PFSK-1 (cell line): ENCODE measurements around the gene EEPD1.

Experiments
- FOXP2 ChIP-seq: optimal IDR thresholded peaks from 2 replicates; pipeline ENCODE3; 2011; ENCODE audit warnings: borderline replicate concordance, control low read depth, inconsistent platforms; ENCODE audit not compliant: insufficient read depth; ENCODE audit errors: extremely low read length, extremely low read depth
- POLR2AphosphoS5 ChIP-seq: IDR thresholded peaks from 2 replicates; pipeline ENCODE4 v1.6.1; 2012; ENCODE audit warnings: low read depth, mild to moderate bottlenecking, control low read depth, low read length, moderate library complexity
- REST ChIP-seq, 2 experiments: IDR thresholded peaks; 2 replicates each; pipeline versions ENCODE4 v1.6.1 to v1.8.0; 2011 to 2012; ENCODE audit warnings: low read depth in 2 of 2, low read length in 2 of 2, control low read depth in 1 of 2, inconsistent platforms in 1 of 2, mild to moderate bottlenecking in 1 of 2, moderate library complexity in 1 of 2; ENCODE audit not compliant: insufficient read depth in 1 of 2
- SIN3A ChIP-seq: IDR thresholded peaks from 2 replicates; pipeline ENCODE4 v1.6.1; 2012; ENCODE audit warnings: mild to moderate bottlenecking, low read length, moderate library complexity, borderline replicate concordance; ENCODE audit not compliant: insufficient read depth
- TAF1 ChIP-seq: IDR thresholded peaks from 2 replicates; pipeline ENCODE4 v1.6.1; 2012; ENCODE audit warnings: low read length, control low read depth, borderline replicate concordance; ENCODE audit not compliant: insufficient read depth

- TF ChIP-seq SIN3A: no peak
- TF ChIP-seq TAF1: no peak
- TF ChIP-seq REST (IDR thresholded peaks at IDR 0.05; ENCODE audit: insufficient read depth in 1 of 2, low read depth in 2 of 2, low read length in 2 of 2): no peak
- no peak for TF ChIP-seq POLR2AphosphoS5
- no peak for TF ChIP-seq FOXP2
Observed at GRCh38 chr7:36315309-36315944, 162.4 kb downstream of the EEPD1 start.
